ENCODE data around the gene PARD3B. TPM values are rescaled to one million over a fixed set of nuclear protein-coding genes. Genes with fewer than 3 reads are reported as not detected.

The PARD3B gene
- total RNA-seq, 6 experiments from 2014 or later = 5.3 to 11.2 (median 8.3) TPM

DNA sequence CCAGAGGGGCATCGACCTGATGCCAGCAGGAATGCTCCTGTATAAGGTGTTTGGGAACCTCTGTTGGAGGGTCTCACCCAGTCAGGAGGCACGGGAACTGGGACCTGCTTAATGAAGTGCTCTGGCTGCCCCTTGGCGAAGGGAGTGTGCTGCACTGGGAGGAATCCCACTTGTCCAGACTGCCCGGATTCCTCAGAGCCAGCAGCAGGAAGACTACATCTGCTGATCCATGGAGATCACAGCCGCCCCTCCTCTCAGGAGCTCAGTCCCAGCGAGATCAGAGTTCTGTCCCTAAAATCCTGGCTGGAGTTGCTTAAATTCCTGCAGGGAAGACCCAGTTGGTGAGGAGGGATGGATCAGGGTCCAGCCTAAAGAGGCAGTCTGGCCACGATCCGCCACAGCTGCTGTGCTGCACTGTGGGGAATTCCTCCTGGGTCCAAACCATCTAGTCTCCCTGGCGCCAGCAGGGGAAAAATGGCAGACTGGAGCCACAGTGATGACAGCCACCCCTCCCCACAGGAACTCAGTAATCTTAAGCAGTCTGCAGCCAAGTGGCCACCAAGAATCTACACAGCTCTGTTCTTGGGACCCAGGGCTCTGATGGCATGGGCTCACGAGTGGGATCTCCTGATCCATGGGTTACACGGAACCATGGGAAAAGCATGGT lies 1060.5 kb downstream of the PARD3B start:
- Histone ChIP-seq H3K4me1 (no peaks in the 10 kb centered on the region), H3K4me3 (no peak overlapping the region), H3K36me3 (no peaks in the 10 kb centered on the region), H3K27ac (no peak overlapping the region), H3K27me3 (no peaks in the 10 kb centered on the region), H3K9me3 (no peaks in the 10 kb centered on the region)
- no CpG with 5 or more reads among the region's 11 CpGs for WGBS (ENCODE audit: insufficient coverage, low coverage, low lambda C conversion rate, missing lambda C conversion rate)
- DNase-seq = no peak
- TF ChIP-seq CTCF (IDR thresholded peaks at IDR 0.05) (no peak), POLR2A (IDR thresholded peaks at IDR 0.05) (no peak)
- no peak for ATAC-seq
- intact Hi-C loops (cut with DNase I) = no loop called here

DNA sequence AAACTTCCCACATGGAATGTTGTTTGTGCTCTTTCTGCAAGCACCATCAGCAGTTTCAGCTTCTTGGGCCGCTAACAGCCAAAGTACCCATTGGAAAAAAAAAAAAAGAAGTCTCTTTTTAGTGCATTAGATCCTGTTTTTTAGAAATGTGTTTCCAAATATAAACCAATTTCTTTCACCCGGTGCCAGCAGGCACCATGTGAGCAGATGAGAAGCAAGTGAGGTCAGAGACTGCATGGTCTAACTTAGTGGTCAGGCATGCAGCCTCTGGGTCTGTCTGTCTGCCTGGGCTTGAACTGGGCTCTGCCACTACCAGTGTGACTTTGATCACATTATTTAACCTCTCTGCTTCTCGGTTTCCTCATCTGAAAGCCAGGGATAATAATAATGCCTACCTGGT lies 1061.9 kb downstream of the PARD3B start:
- Histone ChIP-seq H3K36me3 (no peaks in the 10 kb centered on the region), H3K27ac (no peak overlapping the region), H3K4me1 (no peaks in the 10 kb centered on the region), H3K9me3 (no peaks in the 10 kb centered on the region), H3K27me3 (no peaks in the 10 kb centered on the region), H3K4me3 (no peak overlapping the region)
- 77% methylated on average over 3 of the region's 3 CpGs for WGBS (ENCODE audit: insufficient coverage, low coverage, low lambda C conversion rate, missing lambda C conversion rate)
- intact Hi-C loops (cut with DNase I) = no loop called here
- ATAC-seq (no peak), DNase-seq (no peak)
- no peak for TF ChIP-seq POLR2A (IDR thresholded peaks at IDR 0.05)
- TF ChIP-seq CTCF (IDR thresholded peaks at IDR 0.05) = no peak

- 60% methylated on average over 8 of the region's 8 CpGs for WGBS (ENCODE audit: insufficient coverage, low coverage, low lambda C conversion rate, missing lambda C conversion rate)
- TF ChIP-seq POLR2A (IDR thresholded peaks at IDR 0.05) = no peak
- no peak for TF ChIP-seq CTCF (IDR thresholded peaks at IDR 0.05)
- Histone ChIP-seq H3K9me3 (no peaks in the 10 kb centered on the region), H3K36me3 (no peaks in the 10 kb centered on the region), H3K4me3 (no peak overlapping the region), H3K27me3 (no peaks in the 10 kb centered on the region), H3K4me1 (no peaks in the 10 kb centered on the region), H3K27ac (no peak overlapping the region)
- ATAC-seq (no peak), DNase-seq (no peak)
- intact Hi-C loops (cut with DNase I) = no loop called here
These were observed 1063.8 kb downstream of the PARD3B start for GRCh38 chr2:205609113-205609512.

DNA sequence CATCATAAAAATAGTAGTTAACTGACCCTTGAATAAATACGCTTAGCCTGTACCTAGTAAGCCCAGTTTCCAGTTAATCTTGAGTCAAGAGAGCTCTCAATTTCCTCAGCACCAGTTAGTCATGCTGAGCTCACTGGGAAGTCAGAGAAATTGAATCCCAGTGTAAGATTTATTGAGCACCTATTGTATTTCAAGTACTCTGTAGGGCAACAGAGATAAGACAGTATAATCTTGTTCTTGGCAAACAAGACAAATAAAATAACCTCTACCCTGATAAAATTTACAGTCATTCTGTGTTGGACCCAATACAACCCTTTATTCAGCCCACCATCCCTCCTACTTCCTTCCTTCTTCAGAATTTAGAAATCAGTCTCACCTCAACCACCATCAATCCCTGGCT lies 1065.2 kb downstream of the PARD3B start:
- H3K27ac ChIP-seq = no peak overlapping the region
- ATAC-seq (no peak), DNase-seq (no peak)
- intact Hi-C loops (cut with DNase I) = no loop called here
- H3K4me3 ChIP-seq = no peak overlapping the region
- WGBS (ENCODE audit: insufficient coverage, low coverage, low lambda C conversion rate, missing lambda C conversion rate) = 88% methylated on average over 1 of the region's 1 CpG
- no peaks in the 10 kb centered on the region for H3K27me3 ChIP-seq
- no peaks in the 10 kb centered on the region for H3K4me1 ChIP-seq
- no peak for TF ChIP-seq POLR2A (IDR thresholded peaks at IDR 0.05)
- TF ChIP-seq CTCF (IDR thresholded peaks at IDR 0.05) = no peak
- no peaks in the 10 kb centered on the region for H3K9me3 ChIP-seq
- no peaks in the 10 kb centered on the region for H3K36me3 ChIP-seq

GRCh38 chr2:205612636-205613035 lies 1067.4 kb downstream of the PARD3B start:
- TF ChIP-seq CTCF (IDR thresholded peaks at IDR 0.05) = no peak
- TF ChIP-seq POLR2A (IDR thresholded peaks at IDR 0.05) = no peak

More at GRCh38 chr2:205612636-205613035, 1067.4 kb downstream of the PARD3B start:
- DNase-seq = no peak
- ATAC-seq = no peak
- intact Hi-C loops (cut with DNase I) = no loop called here
- Histone ChIP-seq H3K4me3 (no peak overlapping the region), H3K4me1 (no peaks in the 10 kb centered on the region), H3K27ac (no peak overlapping the region), H3K27me3 (no peaks in the 10 kb centered on the region), H3K9me3 (no peaks in the 10 kb centered on the region), H3K36me3 (no peaks in the 10 kb centered on the region)
- 68% methylated on average over 4 of the region's 4 CpGs for WGBS (ENCODE audit: insufficient coverage, low coverage, low lambda C conversion rate, missing lambda C conversion rate)
